Adrenal gland (tissue), 5 donors: ENCODE data around the gene LMLN.

Experiments
- POLR2A ChIP-seq, 2 donors: fragments of 450-650 bp; IDR thresholded peaks; one replicate each; pipeline ENCODE4 v1.6.1; 2017; ENCODE audit warnings: antibody characterized with exemption in 2 of 2, mild to moderate bottlenecking in 2 of 2, moderate library complexity in 1 of 2
- TF ChIP-seq, protein P1 (sequence below), 6 experiments: fragments of 450-650 bp in 4 of 6; fragments of 200-600 bp in 2 of 6; sonication (generic) in 1 of 6; IDR thresholded peaks; 1 replicate in 5 of 6; 2 replicates in 1 of 6; pipeline versions ENCODE4 v1.5.1 to v1.8.0; 2016 to 2021; ENCODE audit warnings: antibody characterized with exemption in 6 of 6, mild to moderate bottlenecking in 2 of 6, moderate library complexity in 1 of 6
- donor health status: DM: no; HTN: no; CAD: no.

- TF ChIP-seq POLR2A (IDR thresholded peaks at IDR 0.05) = no peak
- TF ChIP-seq, protein P1, sequence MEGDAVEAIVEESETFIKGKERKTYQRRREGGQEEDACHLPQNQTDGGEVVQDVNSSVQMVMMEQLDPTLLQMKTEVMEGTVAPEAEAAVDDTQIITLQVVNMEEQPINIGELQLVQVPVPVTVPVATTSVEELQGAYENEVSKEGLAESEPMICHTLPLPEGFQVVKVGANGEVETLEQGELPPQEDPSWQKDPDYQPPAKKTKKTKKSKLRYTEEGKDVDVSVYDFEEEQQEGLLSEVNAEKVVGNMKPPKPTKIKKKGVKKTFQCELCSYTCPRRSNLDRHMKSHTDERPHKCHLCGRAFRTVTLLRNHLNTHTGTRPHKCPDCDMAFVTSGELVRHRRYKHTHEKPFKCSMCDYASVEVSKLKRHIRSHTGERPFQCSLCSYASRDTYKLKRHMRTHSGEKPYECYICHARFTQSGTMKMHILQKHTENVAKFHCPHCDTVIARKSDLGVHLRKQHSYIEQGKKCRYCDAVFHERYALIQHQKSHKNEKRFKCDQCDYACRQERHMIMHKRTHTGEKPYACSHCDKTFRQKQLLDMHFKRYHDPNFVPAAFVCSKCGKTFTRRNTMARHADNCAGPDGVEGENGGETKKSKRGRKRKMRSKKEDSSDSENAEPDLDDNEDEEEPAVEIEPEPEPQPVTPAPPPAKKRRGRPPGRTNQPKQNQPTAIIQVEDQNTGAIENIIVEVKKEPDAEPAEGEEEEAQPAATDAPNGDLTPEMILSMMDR (IDR thresholded peaks at IDR 0.05) = no peak
Measured at GRCh38 chr3:198061119-198062067, 101.4 kb downstream of the LMLN start.
